CD14-positive monocyte (primary cell): Measurements from ENCODE around the gene TIMM10B. TPM values are rescaled to one million over a fixed set of nuclear protein-coding genes. Genes with fewer than 3 reads are reported as not detected.

Experiments used
- DNase-seq, 3 donors: peaks; one replicate each; pipeline ENCODE4 v3.0.0-alpha.2; 2011 to 2022
- H2AFZ ChIP-seq: 2 replicates; pipeline ENCODE4 v1.6.0; 2012; ENCODE audit warnings: mild to moderate bottlenecking, low read depth, low read length, inconsistent platforms; ENCODE audit not compliant: insufficient read depth, poor library complexity, severe bottlenecking
- H3K27ac ChIP-seq, 2 donors: 1 replicate in 1 of 2; 2 replicates in 1 of 2; pipeline ENCODE4 v1.5.1; 2012 to 2013; ENCODE audit warnings: low read length in 2 of 2, control low read depth in 1 of 2, inconsistent platforms in 1 of 2, low read depth in 1 of 2, mild to moderate bottlenecking in 1 of 2
- H3K27me3 ChIP-seq, 2 donors: one replicate each; pipeline versions ENCODE4 v1.6.0 to v1.6.1; 2011 to 2013; ENCODE audit warnings: low read length in 2 of 2; ENCODE audit not compliant: control insufficient read depth in 2 of 2, insufficient read depth in 2 of 2
- H3K36me3 ChIP-seq, 2 donors: replicated peaks in 1 of 2; 1 replicate in 1 of 2; 2 replicates in 1 of 2; pipeline versions ENCODE4 v1.5.1 to v1.6.1; 2012 to 2013; ENCODE audit warnings: low read length in 2 of 2, control low read depth in 1 of 2, inconsistent platforms in 1 of 2, mild to moderate bottlenecking in 1 of 2; ENCODE audit not compliant: insufficient read depth in 2 of 2, control insufficient read depth in 1 of 2
- H3K4me1 ChIP-seq, 2 donors: 1 replicate in 1 of 2; 2 replicates in 1 of 2; pipeline versions ENCODE4 v1.5.1 to v1.6.1; 2012 to 2013; ENCODE audit warnings: low read length in 2 of 2, control low read depth in 1 of 2, inconsistent platforms in 1 of 2, mild to moderate bottlenecking in 1 of 2, moderate library complexity in 1 of 2; ENCODE audit not compliant: insufficient read depth in 2 of 2, control insufficient read depth in 1 of 2
- H3K4me2 ChIP-seq: replicated peaks from 2 replicates; pipeline ENCODE3; 2012; ENCODE audit warnings: low read length, moderate library complexity, mild to moderate bottlenecking; ENCODE audit not compliant: poor library complexity, severe bottlenecking; ENCODE audit errors: extremely low read depth
- H3K4me3 ChIP-seq, 3 experiments: fragments of 200-600 bp in 1 of 3; sonication (generic) in 1 of 3; replicated peaks in 1 of 3; 1 replicate in 2 of 3; 2 replicates in 1 of 3; pipeline ENCODE4 v1.5.1; 2011 to 2013; ENCODE audit warnings: low read length in 3 of 3, mild to moderate bottlenecking in 3 of 3, control low read depth in 2 of 3, low read depth in 2 of 3, inconsistent platforms in 1 of 3, moderate library complexity in 1 of 3
- H3K79me2 ChIP-seq: 2 replicates; pipeline ENCODE4 v1.6.0; 2012; ENCODE audit warnings: mild to moderate bottlenecking, control low read depth, inconsistent platforms, low read length, moderate library complexity; ENCODE audit not compliant: insufficient read depth
- H3K9ac ChIP-seq: 2 replicates; pipeline ENCODE4 v1.6.0; 2017; ENCODE audit warnings: low read length, mild to moderate bottlenecking; ENCODE audit not compliant: insufficient read depth, poor library complexity, severe bottlenecking
- H3K9me3 ChIP-seq, 2 donors: replicated peaks in 1 of 2; 1 replicate in 1 of 2; 2 replicates in 1 of 2; pipeline versions ENCODE4 v1.5.1 to v1.6.1; 2012 to 2013; ENCODE audit warnings: low read length in 2 of 2, control low read depth in 1 of 2; ENCODE audit not compliant: control insufficient read depth in 1 of 2, insufficient read depth in 1 of 2
- H4K20me1 ChIP-seq: 2 replicates; pipeline ENCODE4 v1.6.0; 2012; ENCODE audit warnings: mild to moderate bottlenecking, low read length, control low read depth, moderate library complexity; ENCODE audit not compliant: insufficient read depth
- H3K27ac Mint-ChIP-seq, 7 donors: one replicate each; pipeline ENCODE4 v1.8.0; 2020; ENCODE audit warnings: mild to moderate bottlenecking in 7 of 7, mixed read lengths in 7 of 7, moderate library complexity in 6 of 7, inconsistent platforms in 2 of 7
- H3K27me3 Mint-ChIP-seq, 3 donors: one replicate each; pipeline ENCODE4 v1.8.0; 2021 to 2022; ENCODE audit warnings: low read depth in 3 of 3, mild to moderate bottlenecking in 3 of 3, mixed read lengths in 3 of 3, moderate library complexity in 3 of 3, inconsistent platforms in 1 of 3
- H3K36me3 Mint-ChIP-seq, 2 donors: one replicate each; pipeline ENCODE4 v1.8.0; 2020; ENCODE audit warnings: mixed read lengths in 2 of 2, inconsistent platforms in 1 of 2, mild to moderate bottlenecking in 1 of 2
- H3K4me1 Mint-ChIP-seq: one replicate; pipeline ENCODE4 v1.8.0; 2020; ENCODE audit warnings: mild to moderate bottlenecking, mixed read lengths
- H3K4me3 Mint-ChIP-seq, 2 donors: one replicate each; pipeline ENCODE4 v1.8.0; 2020; ENCODE audit warnings: mild to moderate bottlenecking in 2 of 2, mixed read lengths in 2 of 2, moderate library complexity in 1 of 2
- H3K9me3 Mint-ChIP-seq, 7 donors: one replicate each; pipeline ENCODE4 v1.8.0; 2020 to 2022; ENCODE audit warnings: mixed read lengths in 7 of 7, mild to moderate bottlenecking in 6 of 7, moderate library complexity in 6 of 7, inconsistent platforms in 2 of 7
- WGBS: methylation state at CpG from one replicate; pipeline ENCODE4 v1.1.5; 2013; ENCODE audit warnings: missing lambda C conversion rate; ENCODE audit not compliant: insufficient coverage; 5-methylcytosine and 5-hydroxymethylcytosine counted together
- intact Hi-C, 2 donors: fragments of 100-400 bp; cut with micrococcal nuclease; formaldehyde crosslinking; loops; one replicate each; pipeline versions ENCODE4 v1.15.0 to v1.15.1; 2023
- polyA plus RNA-seq, 3 donors: library from polyadenylated mRNA; depleted of rRNA in 1 of 3; unstranded in 2 of 3; stranded (reverse) in 1 of 3; fragments of 300-500 nt in 2 of 3; fragments of >200 nt in 1 of 3; fragmentation: Illumina TruSeq in 2 of 3; gene quantifications; 1 replicate in 2 of 3; 2 replicates in 1 of 3; pipeline ENCODE4 v1.2.3, GENCODE V29; 2012 to 2021
- TF ChIP-seq, protein P1 (sequence below): fragments of 200-600 bp; IDR thresholded peaks from one replicate; pipeline ENCODE4 v1.8.0; 2022; ENCODE audit warnings: antibody characterized with exemption, mild to moderate bottlenecking

The TIMM10B gene
- polyA plus RNA-seq, 3 donors: 20.0 to 34.9 (median 22.1) TPM

DNA sequence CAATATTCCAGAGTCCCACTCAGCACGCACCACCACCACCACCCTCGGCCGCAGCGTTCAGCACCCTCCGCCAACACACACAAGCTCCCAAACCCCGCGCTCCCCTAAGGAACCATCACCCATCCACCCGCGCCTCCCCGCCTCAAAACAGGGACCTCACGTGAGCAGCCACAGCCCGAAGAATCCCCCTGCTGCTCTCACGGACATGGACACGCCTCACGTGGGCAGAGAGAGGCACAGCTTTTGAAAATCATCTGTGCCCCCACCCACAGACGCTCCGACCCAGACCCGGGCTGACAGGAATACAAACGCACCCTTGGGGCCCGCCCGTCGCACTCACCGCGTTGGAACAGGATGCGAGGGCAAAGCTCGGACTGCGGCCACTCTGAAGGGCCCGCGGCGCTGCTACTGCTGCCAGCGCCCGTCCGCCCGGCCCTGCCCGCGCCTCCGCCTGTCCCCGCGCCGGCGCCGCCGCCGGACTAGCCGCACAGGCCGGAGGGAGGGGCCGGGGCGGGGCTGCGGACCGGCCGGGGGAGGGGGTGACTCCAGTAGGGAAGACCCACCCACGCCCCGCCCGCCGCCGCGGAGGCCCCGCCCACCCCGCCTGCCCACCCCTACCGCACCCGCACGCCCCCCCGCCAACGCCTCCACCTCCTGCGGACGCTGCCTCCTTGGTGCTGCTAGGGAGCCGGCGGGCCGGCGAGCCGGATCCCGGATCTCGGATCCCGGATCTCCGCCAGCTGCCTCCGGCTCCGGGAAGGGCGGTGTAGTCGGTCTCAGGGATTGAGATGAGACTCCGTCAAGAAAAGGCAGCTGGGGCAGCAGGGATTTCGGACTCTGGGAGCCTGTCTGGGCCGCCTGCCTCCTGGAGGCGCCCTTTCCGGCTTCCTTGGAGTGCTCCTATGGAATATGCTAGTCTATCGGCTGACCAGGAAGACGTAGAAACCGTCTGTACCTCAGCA lies 7.6 kb upstream of the TIMM10B start, which contains the start of gene TRIM3:
Gene TRIM3, minus strand, starts transcription at position 491 of the 962 bp plus-strand sequence. CDS start 8,246 bp downstream, outside the sequence.
- Histone ChIP-seq H3K4me3 (peak within 1 kb of the TSS; percentile 62 to 87 (median 81)), H3K79me2 (peaks cover 9% of the 10 kb centered on the region), H4K20me1 (no peaks in the 10 kb centered on the region), H3K4me2 (peak within 1 kb of the TSS; percentile 84), H2AFZ (peak within 1 kb of the TSS; percentile 91), H3K27ac (peak within 1 kb of the TSS; percentile 70 to 73), H3K9ac (peak within 1 kb of the TSS; percentile 79), H3K9me3 (no peaks in the 10 kb centered on the region), H3K36me3 (peaks cover 18 to 23% of the 10 kb centered on the region in 2 donors), H3K4me1 (peaks cover 25 to 26% of the 10 kb centered on the region in 2 donors), H3K27me3 (no peaks in the 10 kb centered on the region)
- Mint-ChIP-seq H3K4me1 (peaks cover 27% of the 10 kb centered on the region), H3K27ac (peak within 1 kb of the TSS; percentile 77 to 92 (median 84)), H3K9me3 (no peaks in the 10 kb centered on the region), H3K4me3 (peak within 1 kb of the TSS; percentile 91 to 94), H3K27me3 (peaks cover 0 to 7% (median 1%) of the 10 kb centered on the region in 3 donors), H3K36me3 (peaks cover 16 to 19% of the 10 kb centered on the region in 2 donors)
- intact Hi-C loops: loop anchor here in 1 of 2 donors (10.0 kb wide), 1 partner anchor 1511 kb away; the partner anchor contains the start of gene EIF3F
- WGBS: under 1% methylated on average over 62 of the region's 87 CpGs
- TF ChIP-seq, protein P1, sequence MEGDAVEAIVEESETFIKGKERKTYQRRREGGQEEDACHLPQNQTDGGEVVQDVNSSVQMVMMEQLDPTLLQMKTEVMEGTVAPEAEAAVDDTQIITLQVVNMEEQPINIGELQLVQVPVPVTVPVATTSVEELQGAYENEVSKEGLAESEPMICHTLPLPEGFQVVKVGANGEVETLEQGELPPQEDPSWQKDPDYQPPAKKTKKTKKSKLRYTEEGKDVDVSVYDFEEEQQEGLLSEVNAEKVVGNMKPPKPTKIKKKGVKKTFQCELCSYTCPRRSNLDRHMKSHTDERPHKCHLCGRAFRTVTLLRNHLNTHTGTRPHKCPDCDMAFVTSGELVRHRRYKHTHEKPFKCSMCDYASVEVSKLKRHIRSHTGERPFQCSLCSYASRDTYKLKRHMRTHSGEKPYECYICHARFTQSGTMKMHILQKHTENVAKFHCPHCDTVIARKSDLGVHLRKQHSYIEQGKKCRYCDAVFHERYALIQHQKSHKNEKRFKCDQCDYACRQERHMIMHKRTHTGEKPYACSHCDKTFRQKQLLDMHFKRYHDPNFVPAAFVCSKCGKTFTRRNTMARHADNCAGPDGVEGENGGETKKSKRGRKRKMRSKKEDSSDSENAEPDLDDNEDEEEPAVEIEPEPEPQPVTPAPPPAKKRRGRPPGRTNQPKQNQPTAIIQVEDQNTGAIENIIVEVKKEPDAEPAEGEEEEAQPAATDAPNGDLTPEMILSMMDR: no peak
- peak; percentile 65 to 69 (median 68) for DNase-seq

DNA sequence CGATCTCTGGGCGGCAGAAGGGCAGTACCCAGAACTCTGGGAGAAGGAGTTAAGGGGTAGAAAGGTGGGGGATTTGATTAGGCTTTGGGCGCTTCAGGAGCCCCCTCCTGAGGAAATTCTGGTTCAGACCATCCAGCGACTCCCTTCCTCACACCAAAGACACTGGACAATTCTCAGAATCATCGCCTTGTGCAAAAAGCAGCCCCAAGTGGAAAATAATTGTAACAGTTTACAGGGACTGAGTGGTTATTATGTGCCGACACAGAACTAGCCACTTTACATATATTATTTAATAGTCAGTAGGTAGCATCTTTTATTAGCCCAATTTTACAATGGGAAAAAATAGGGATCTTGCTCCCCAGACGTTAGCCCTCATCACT lies 6.9 kb upstream of the TIMM10B start:
- Mint-ChIP-seq H3K9me3 (no peaks in the 10 kb centered on the region), H3K27me3 (peaks cover 0 to 7% (median 1%) of the 10 kb centered on the region in 3 donors), H3K36me3 (peaks cover 22 to 26% of the 10 kb centered on the region in 2 donors), H3K27ac (peak overlapping the region; percentile 66 to 91 (median 78)), H3K4me1 (peaks cover 27% of the 10 kb centered on the region), H3K4me3 (peak overlapping the region; percentile 83 to 89)
- TF ChIP-seq, protein P1: no peak
- intact Hi-C loops: loop anchor here in 1 of 2 donors (10.0 kb wide), 1 partner anchor 1510 kb away; the partner anchor contains the start of gene EIF3F
- H3K27ac ChIP-seq: peak overlapping the region; percentile 61 to 63
- H3K4me3 ChIP-seq: peak overlapping the region; percentile 29 to 87 (median 51)
- peaks cover 9% of the 10 kb centered on the region for H3K79me2 ChIP-seq
- peak overlapping the region; percentile 91 for H2AFZ ChIP-seq
- peaks cover 22 to 29% of the 10 kb centered on the region in 2 donors for H3K36me3 ChIP-seq
- H3K9me3 ChIP-seq: no peaks in the 10 kb centered on the region
- 43% methylated on average over 1 of the region's 7 CpGs for WGBS
- H3K4me2 ChIP-seq: peak overlapping the region; percentile 84
- peak overlapping the region; percentile 79 for H3K9ac ChIP-seq
- no peak for DNase-seq
- H3K4me1 ChIP-seq: peaks cover 18 to 19% of the 10 kb centered on the region in 2 donors
- no peaks in the 10 kb centered on the region for H3K27me3 ChIP-seq
- H4K20me1 ChIP-seq: no peaks in the 10 kb centered on the region
